Neural crest cell (in vitro differentiated cells): Measurements from ENCODE around the gene IKZF3. TPM values are rescaled to one million over a fixed set of nuclear protein-coding genes. Genes with fewer than 3 reads are reported as not detected.
A peak's percentile ranks its signal among the peaks of the same experiment; 100 is the strongest.

Source experiments
- DNase-seq: peaks from one replicate; pipeline ENCODE4 v3.0.0; 2021; ENCODE audit warnings: low read depth, mixed read lengths, low spot score
- H3K27ac Mint-ChIP-seq: one replicate; pipeline ENCODE4 v1.8.0; 2021; ENCODE audit warnings: mild to moderate bottlenecking, mixed read lengths; ENCODE audit not compliant: unreplicated experiment
- H3K27me3 Mint-ChIP-seq: 2 replicates; pipeline ENCODE4 v1.8.0; 2021; ENCODE audit warnings: low read depth, mild to moderate bottlenecking, mixed read lengths
- H3K36me3 Mint-ChIP-seq: 2 replicates; pipeline ENCODE4 v1.8.0; 2021; ENCODE audit warnings: low read depth, mild to moderate bottlenecking, mixed read lengths
- H3K4me1 Mint-ChIP-seq: 2 replicates; pipeline ENCODE4 v1.8.0; 2021; ENCODE audit warnings: mixed read lengths
- H3K4me3 Mint-ChIP-seq: one replicate; pipeline ENCODE4 v1.8.0; 2021; ENCODE audit warnings: mild to moderate bottlenecking, mixed read lengths
- H3K9me3 Mint-ChIP-seq: 2 replicates; pipeline ENCODE4 v1.8.0; 2021; ENCODE audit warnings: mixed read lengths
- CTCF ChIP-seq: fragments of 200-600 bp; sonication (generic); conservative IDR thresholded peaks from 2 replicates; pipeline ENCODE4 v1.5.0; 2021; ENCODE audit warnings: antibody characterized with exemption, mild to moderate bottlenecking
- microRNA-seq: library from miRNA; unstranded; fragments of <30 nt; microRNA quantifications from one replicate; pipeline ENCODE4, GENCODE V29; 2020
- total RNA-seq: library from RNA; stranded (reverse); gene quantifications from 2 replicates; pipeline ENCODE4 v1.2.1, GENCODE V29; 2021

IKZF3 gene
- total RNA-seq, 1 donor from 2014 or later: not detected

DNA sequence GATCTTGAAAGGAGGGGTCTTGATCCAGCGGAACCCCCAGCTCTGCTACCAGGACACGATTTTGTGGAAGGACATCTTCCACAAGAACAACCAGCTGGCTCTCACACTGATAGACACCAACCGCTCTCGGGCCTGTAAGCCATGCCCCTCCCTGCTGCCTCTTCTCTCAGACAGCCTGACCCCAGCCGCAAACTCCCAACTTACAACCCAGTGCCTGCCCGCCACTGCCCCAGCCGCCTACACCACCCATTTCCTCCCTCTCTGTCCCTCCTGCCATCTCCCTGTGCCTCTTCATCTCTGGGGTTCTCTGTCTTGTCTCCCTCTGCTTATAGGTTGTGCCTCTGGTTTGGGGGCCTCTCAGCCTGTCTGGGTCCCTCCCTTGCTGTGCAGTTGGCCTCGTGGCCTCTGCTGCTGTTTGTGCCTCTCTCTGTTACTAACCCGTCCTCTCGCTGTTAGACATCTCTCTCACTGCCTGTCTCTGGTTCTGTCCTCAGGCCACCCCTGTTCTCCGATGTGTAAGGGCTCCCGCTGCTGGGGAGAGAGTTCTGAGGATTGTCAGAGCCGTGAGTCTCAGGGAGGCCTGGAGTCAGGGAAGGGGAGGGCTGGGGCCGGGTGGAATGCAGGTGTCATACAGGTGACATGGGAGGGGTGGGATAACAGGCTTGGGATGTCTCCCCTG lies 154.7 kb downstream of the IKZF3 start:
- no peaks in the 10 kb centered on the region for H3K36me3 Mint-ChIP-seq

More for the DNA sequence above, 154.7 kb downstream of the IKZF3 start:
- DNase-seq: no peak
- Mint-ChIP-seq H3K9me3 (no peaks in the 10 kb centered on the region), H3K4me3 (no peak overlapping the region), H3K4me1 (no peaks in the 10 kb centered on the region), H3K27me3 (no peaks in the 10 kb centered on the region), H3K27ac (peak overlapping the region; percentile 8)
- TF ChIP-seq CTCF: no peak

Small RNA genes lying within 50 kb of the gene (microRNA-seq; reads per million reads assigned to microRNA genes)
- not detected for gene MIR4728

Other genes with a start within 250 kb of the IKZF3 start
- not detected in 2 replicates for gene PPP1R1B, start 237.4 kb downstream of the IKZF3 start, total RNA-seq
- 60.6 and 64.8 TPM in 2 replicates for gene STARD3, start 227.2 kb downstream of the IKZF3 start, total RNA-seq
- gene TCAP, start 199.0 kb downstream of the IKZF3 start, total RNA-seq: 1.9 and 2.8 TPM in 2 replicates
- 0.84 and 0.86 TPM in 2 replicates for gene PNMT, start 195.9 kb downstream of the IKZF3 start, total RNA-seq
- gene PGAP3, start 176.3 kb downstream of the IKZF3 start, total RNA-seq: 18.2 and 21.7 TPM in 2 replicates
- gene ERBB2, start 164.2 kb downstream of the IKZF3 start, total RNA-seq: 78.4 and 82.9 TPM in 2 replicates
- 35.6 and 36.8 TPM in 2 replicates for gene MIEN1, start 133.8 kb downstream of the IKZF3 start, total RNA-seq
- gene GRB7, start 126.4 kb downstream of the IKZF3 start, total RNA-seq: not detected in 2 replicates
- not detected in 2 replicates for gene ZPBP2, start 3.9 kb upstream of the IKZF3 start, total RNA-seq
- gene GSDMB, start 54.3 kb upstream of the IKZF3 start, total RNA-seq: 7.9 and 8.8 TPM in 2 replicates
- gene ORMDL3, start 63.3 kb upstream of the IKZF3 start, total RNA-seq: 42.2 and 47.8 TPM in 2 replicates
- gene LRRC3C, start 63.4 kb upstream of the IKZF3 start, total RNA-seq: not detected in 2 replicates
- not detected in 2 replicates for gene GSDMA, start 98.7 kb upstream of the IKZF3 start, total RNA-seq
- gene PSMD3, start 116.5 kb upstream of the IKZF3 start, total RNA-seq: 157 and 158 TPM in 2 replicates
- not detected in 2 replicates for gene CSF3, start 151.1 kb upstream of the IKZF3 start, total RNA-seq
- 147 and 154 TPM in 2 replicates for gene MED24, start 190.1 kb upstream of the IKZF3 start, total RNA-seq
- 15.0 and 15.3 TPM in 2 replicates for gene THRA, start 198.7 kb upstream of the IKZF3 start, total RNA-seq
- gene NR1D1, start 236.3 kb upstream of the IKZF3 start, total RNA-seq: 2.5 and 2.8 TPM in 2 replicates